HCT116 (cell line): Measurements from ENCODE around the gene CNDP2. TPM values are rescaled to one million over a fixed set of nuclear protein-coding genes. Genes with fewer than 3 reads are reported as not detected.

ENCODE experiments used
- ATAC-seq: fragments of 200-7000 bp; cut with Tn5 transposase; 2 replicates; pipeline ENCODE4 v1.9.1; 2020; ENCODE audit warnings: mild to moderate bottlenecking, moderate library complexity
- BruUV-seq: library from RNA; stranded (reverse); fragments of 400-500 nt; replicated peaks from 2 replicates; lab custom pipeline; 2021; lab: Mats Ljungman, UMichigan
- CTCF ChIA-PET: fragments of 300-600 bp; sonication (Branson Sonifier 250); formaldehyde crosslinking; loops from one replicate; lab custom pipeline; 2021; ENCODE audit warnings: antibody characterized with exemption; lab: Charles Lee
- POLR2A ChIA-PET: fragments of 300-600, 350-600 bp; sonication (Branson Sonifier 250); formaldehyde crosslinking; loops from one replicate; lab custom pipeline; 2021; ENCODE audit warnings: antibody characterized with exemption; lab: Charles Lee
- RAD21 ChIA-PET, 2 experiments: fragments of 300-600 bp; sonication (Branson Sonifier 250); formaldehyde crosslinking; loops; one replicate each; lab custom pipeline; 2023; ENCODE audit warnings: low total read pairs in 2 of 2; ENCODE audit not compliant: uncharacterized antibody in 2 of 2, unreplicated experiment in 2 of 2, low non-redundant PET in 1 of 2; lab: Charles Lee
- DNase-seq: peaks from one replicate; pipeline ENCODE4 v3.0.0-alpha.2; 2010; ENCODE audit warnings: low read depth, low spot score
- H2AFZ ChIP-seq: fragments of 200-600 bp; shearing (Covaris generic), sonication (generic); 2 replicates; pipeline ENCODE4 v1.6.1; 2017; ENCODE audit warnings: low read depth, mixed run types, mixed read lengths, antibody characterized with exemption, low read length; ENCODE audit not compliant: poor library complexity, severe bottlenecking
- H3K27ac ChIP-seq: 2 replicates; pipeline ENCODE4 v1.5.1; 2012; ENCODE audit warnings: low read depth, low read length
- H3K27me3 ChIP-seq: fragments of 200-600 bp; sonication (generic); 2 replicates; pipeline ENCODE4 v1.6.1; 2016; ENCODE audit warnings: mixed run types, low read length, mixed read lengths; ENCODE audit not compliant: insufficient read depth
- H3K36me3 ChIP-seq, 2 experiments: fragments of 200-500 bp in 1 of 2; fragments of 200-600 bp in 1 of 2; sonication (Bioruptor generic) in 1 of 2; sonication (generic) in 1 of 2; 2 replicates each; pipeline versions ENCODE4 v1.5.1 to v1.6.1; 2014 to 2016; ENCODE audit warnings: low read length in 2 of 2, inconsistent platforms in 1 of 2, mixed read lengths in 1 of 2, mixed run types in 1 of 2; ENCODE audit not compliant: insufficient read depth in 2 of 2, control insufficient read depth in 1 of 2
- H3K4me1 ChIP-seq, 2 experiments: fragments of 200-600 bp in 1 of 2; sonication (generic) in 1 of 2; 2 replicates each; pipeline versions ENCODE4 v1.5.1 to v1.6.1; 2012 to 2017; ENCODE audit warnings: low read length in 2 of 2, inconsistent platforms in 1 of 2, mild to moderate bottlenecking in 1 of 2, mixed read lengths in 1 of 2, mixed run types in 1 of 2, moderate library complexity in 1 of 2; ENCODE audit not compliant: insufficient read depth in 2 of 2, control insufficient read depth in 1 of 2
- H3K4me2 ChIP-seq: fragments of 200-600 bp; sonication (generic); 2 replicates; pipeline ENCODE4 v1.6.1; 2017; ENCODE audit warnings: mixed run types, low read length, mixed read lengths
- H3K4me3 ChIP-seq, 2 experiments: fragments of 200-600 bp in 1 of 2; sonication (generic) in 1 of 2; replicated peaks in 1 of 2; 2 replicates each; pipeline ENCODE4 v1.5.1; 2011 to 2016; ENCODE audit warnings: low read length in 2 of 2, control low read depth in 1 of 2, low read depth in 1 of 2, mild to moderate bottlenecking in 1 of 2, mixed read lengths in 1 of 2, mixed run types in 1 of 2
- H3K79me2 ChIP-seq: fragments of 200-600 bp; sonication (generic); 2 replicates; pipeline ENCODE4 v1.6.1; 2017; ENCODE audit warnings: mild to moderate bottlenecking, mixed run types, low read length, moderate library complexity, mixed read lengths; ENCODE audit not compliant: insufficient read depth
- H3K9ac ChIP-seq: fragments of 200-600 bp; sonication (generic); 2 replicates; pipeline ENCODE4 v1.6.1; 2016; ENCODE audit warnings: low read length, mixed read lengths
- H3K9me2 ChIP-seq: fragments of 200-600 bp; sonication (generic), shearing (Covaris generic); 2 replicates; pipeline ENCODE4 v1.6.1; 2017; ENCODE audit warnings: mixed run types, mild to moderate bottlenecking, moderate library complexity; ENCODE audit not compliant: insufficient read depth
- H3K9me3 ChIP-seq, 2 experiments: fragments of 200-500 bp in 1 of 2; fragments of 200-600 bp in 1 of 2; sonication (Bioruptor generic) in 1 of 2; sonication (generic) in 1 of 2; 2 replicates each; pipeline ENCODE4 v1.6.1; 2014 to 2017; ENCODE audit warnings: low read length in 2 of 2, mixed read lengths in 2 of 2, inconsistent platforms in 1 of 2, low read depth in 1 of 2, mild to moderate bottlenecking in 1 of 2, mixed run types in 1 of 2, moderate library complexity in 1 of 2; ENCODE audit not compliant: control insufficient read depth in 1 of 2, insufficient read depth in 1 of 2
- H4K20me1 ChIP-seq: fragments of 200-600 bp; sonication (generic), shearing (Covaris generic); 2 replicates; pipeline ENCODE4 v1.6.1; 2017; ENCODE audit warnings: mixed run types, mild to moderate bottlenecking, moderate library complexity; ENCODE audit not compliant: insufficient read depth
- CBX3 ChIP-seq: IDR thresholded peaks from 2 replicates; pipeline ENCODE4 v1.6.1; 2012; ENCODE audit warnings: low read depth
- ELF1 ChIP-seq: IDR thresholded peaks from 2 replicates; pipeline ENCODE4 v1.6.1; 2012; ENCODE audit warnings: low read depth, borderline replicate concordance
- MAX ChIP-seq: IDR thresholded peaks from 2 replicates; pipeline ENCODE4 v1.6.1; 2012
- POLR2A ChIP-seq: IDR thresholded peaks from 2 replicates; pipeline ENCODE4 v1.7.0; 2011; ENCODE audit warnings: borderline replicate concordance; ENCODE audit not compliant: insufficient read depth, insufficient read length; ENCODE audit errors: extremely low read depth
- ZNF274 ChIP-seq: fragments of 200-500 bp; sonication (Bioruptor generic); IDR thresholded peaks from 2 replicates; pipeline ENCODE4 v1.6.1; 2014; ENCODE audit warnings: mild to moderate bottlenecking, low read depth, low read length, inconsistent platforms
- intact Hi-C: fragments of 100-400 bp; cut with micrococcal nuclease; formaldehyde crosslinking; loops from 2 replicates; pipeline ENCODE4 v1.10.0; 2022
- total RNA-seq: library from RNA; stranded (reverse); gene quantifications from one replicate; pipeline ENCODE4 v1.2.1, GENCODE V29; 2021; ENCODE audit not compliant: unreplicated experiment
- TF ChIP-seq, protein P1 (sequence below): IDR thresholded peaks from 2 replicates; pipeline ENCODE4 v1.6.1; 2011; ENCODE audit warnings: mild to moderate bottlenecking, low read length, moderate library complexity; ENCODE audit not compliant: insufficient replicate concordance; ENCODE audit errors: extremely low read depth

The CNDP2 gene
- total RNA-seq, 1 experiment from 2014 or later, result 112 TPM

- H3K9me2 ChIP-seq, result no peaks in the 10 kb centered on the region
- RAD21 ChIA-PET, result no interaction called here
- no peak for ATAC-seq
- POLR2A ChIA-PET, result no interaction called here
- no peak overlapping the region for H3K9ac ChIP-seq
- no peak overlapping the region for H3K4me2 ChIP-seq
- peaks cover 7 to 8% of the 10 kb centered on the region in 2 experiments; a peak in 3 of 4 replicates for H3K36me3 ChIP-seq
- no peak for TF ChIP-seq ELF1
- TF ChIP-seq, protein P1, sequence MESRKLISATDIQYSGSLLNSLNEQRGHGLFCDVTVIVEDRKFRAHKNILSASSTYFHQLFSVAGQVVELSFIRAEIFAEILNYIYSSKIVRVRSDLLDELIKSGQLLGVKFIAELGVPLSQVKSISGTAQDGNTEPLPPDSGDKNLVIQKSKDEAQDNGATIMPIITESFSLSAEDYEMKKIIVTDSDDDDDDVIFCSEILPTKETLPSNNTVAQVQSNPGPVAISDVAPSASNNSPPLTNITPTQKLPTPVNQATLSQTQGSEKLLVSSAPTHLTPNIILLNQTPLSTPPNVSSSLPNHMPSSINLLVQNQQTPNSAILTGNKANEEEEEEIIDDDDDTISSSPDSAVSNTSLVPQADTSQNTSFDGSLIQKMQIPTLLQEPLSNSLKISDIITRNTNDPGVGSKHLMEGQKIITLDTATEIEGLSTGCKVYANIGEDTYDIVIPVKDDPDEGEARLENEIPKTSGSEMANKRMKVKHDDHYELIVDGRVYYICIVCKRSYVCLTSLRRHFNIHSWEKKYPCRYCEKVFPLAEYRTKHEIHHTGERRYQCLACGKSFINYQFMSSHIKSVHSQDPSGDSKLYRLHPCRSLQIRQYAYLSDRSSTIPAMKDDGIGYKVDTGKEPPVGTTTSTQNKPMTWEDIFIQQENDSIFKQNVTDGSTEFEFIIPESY, result no peak
- TF ChIP-seq ZNF274, result no peak
- TF ChIP-seq POLR2A, result no peak
- no peak for TF ChIP-seq MAX
- TF ChIP-seq CBX3, result no peak
- no peak overlapping the region for H3K4me3 ChIP-seq
- CTCF ChIA-PET, result no interaction called here
- H3K79me2 ChIP-seq, result no peaks in the 10 kb centered on the region
- H2AFZ ChIP-seq, result no peak overlapping the region
- no peak overlapping the region for H3K27ac ChIP-seq
- H4K20me1 ChIP-seq, result no peaks in the 10 kb centered on the region
- H3K27me3 ChIP-seq, result no peaks in the 10 kb centered on the region
- intact Hi-C loops, result no loop called here
- H3K4me1 ChIP-seq, result no peaks in the 10 kb centered on the region
- no peak for DNase-seq
- H3K9me3 ChIP-seq, result no peaks in the 10 kb centered on the region
- no TSS peak for BruUV-seq
These were observed 20.4 kb downstream of the CNDP2 start for GRCh38 chr18:74516271-74517235.
